Adipocyte (in vitro differentiated cells): Measurements from ENCODE around the gene C2orf92.

Experiments used
- DNase-seq: peaks from one replicate; pipeline ENCODE4 v3.0.0-alpha.2; 2015; ENCODE audit warnings: low read depth
- H3K27me3 ChIP-seq: replicated peaks from 2 replicates; pipeline ENCODE4 v1.7.0; 2013; ENCODE audit warnings: mild to moderate bottlenecking, low read length, moderate library complexity; ENCODE audit not compliant: control insufficient read depth, insufficient read depth
- H3K36me3 ChIP-seq: 2 replicates; pipeline ENCODE4 v1.7.0; 2013; ENCODE audit warnings: low read length, mild to moderate bottlenecking, moderate library complexity; ENCODE audit not compliant: control insufficient read depth, insufficient read depth, severe bottlenecking
- H3K4me1 ChIP-seq: 2 replicates; pipeline ENCODE4 v1.7.0; 2013; ENCODE audit warnings: mild to moderate bottlenecking, low read length, moderate library complexity; ENCODE audit not compliant: control insufficient read depth, insufficient read depth
- H3K4me3 ChIP-seq: 2 replicates; pipeline ENCODE4 v1.7.0; 2013; ENCODE audit warnings: mild to moderate bottlenecking, low read length, moderate library complexity
- H3K9ac ChIP-seq: 2 replicates; pipeline ENCODE4 v1.7.0; 2013; ENCODE audit warnings: mild to moderate bottlenecking, low read length, moderate library complexity
- H3K9me3 ChIP-seq: 2 replicates; pipeline ENCODE4 v1.7.0; 2013; ENCODE audit warnings: mild to moderate bottlenecking, low read length, moderate library complexity; ENCODE audit not compliant: control insufficient read depth

Gene C2orf92

DNA sequence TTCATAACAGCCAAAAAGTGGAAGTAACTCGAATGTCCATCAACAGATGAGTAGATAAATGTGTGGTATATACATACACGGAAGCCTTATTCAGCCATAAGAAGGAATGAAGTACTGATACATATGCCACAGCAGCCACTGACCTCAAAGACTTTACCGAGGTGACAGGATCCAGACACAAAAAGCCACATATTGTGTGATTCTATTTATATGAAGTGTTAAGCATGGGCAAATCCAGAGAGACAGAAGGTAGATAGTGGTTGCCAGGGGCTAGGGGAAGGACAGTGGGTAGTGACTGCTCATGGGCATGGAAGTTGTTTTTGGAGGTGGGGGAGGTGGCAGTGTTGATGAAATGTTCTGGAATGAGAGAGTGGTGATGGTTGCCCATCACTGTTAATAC is 77.8 kb downstream of the C2orf92 start:
- Histone ChIP-seq H3K36me3 (peaks cover 38% of the 10 kb centered on the region), H3K27me3 (no peaks in the 10 kb centered on the region), H3K4me1 (peaks cover 5% of the 10 kb centered on the region), H3K4me3 (no peak overlapping the region), H3K9me3 (no peaks in the 10 kb centered on the region), H3K9ac (no peak overlapping the region)
- no peak for DNase-seq

DNA sequence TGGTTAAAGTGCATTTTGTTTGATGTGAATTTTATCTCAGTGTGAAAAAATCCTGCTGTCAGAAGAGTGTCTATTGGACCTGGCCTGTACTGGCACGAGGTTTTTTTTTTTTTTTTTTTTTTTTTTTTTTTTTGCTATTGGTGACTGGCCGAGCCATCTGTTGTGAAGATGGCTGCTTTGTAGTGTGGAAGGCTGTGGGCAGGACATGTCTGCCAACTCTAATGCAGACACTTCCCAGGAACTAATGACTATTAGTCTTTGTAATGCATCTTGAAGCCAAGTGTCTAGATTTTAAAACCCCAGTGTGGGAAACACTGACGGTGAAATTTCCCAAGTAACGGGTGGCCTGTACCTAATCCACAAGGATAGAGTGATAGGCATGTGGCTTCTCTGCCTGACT is 78.2 kb downstream of the C2orf92 start:
- Histone ChIP-seq H3K4me3 (no peak overlapping the region), H3K9me3 (no peaks in the 10 kb centered on the region), H3K36me3 (peaks cover 38% of the 10 kb centered on the region), H3K4me1 (peaks cover 9% of the 10 kb centered on the region), H3K27me3 (no peaks in the 10 kb centered on the region), H3K9ac (no peak overlapping the region)
- DNase-seq = no peak

DNA sequence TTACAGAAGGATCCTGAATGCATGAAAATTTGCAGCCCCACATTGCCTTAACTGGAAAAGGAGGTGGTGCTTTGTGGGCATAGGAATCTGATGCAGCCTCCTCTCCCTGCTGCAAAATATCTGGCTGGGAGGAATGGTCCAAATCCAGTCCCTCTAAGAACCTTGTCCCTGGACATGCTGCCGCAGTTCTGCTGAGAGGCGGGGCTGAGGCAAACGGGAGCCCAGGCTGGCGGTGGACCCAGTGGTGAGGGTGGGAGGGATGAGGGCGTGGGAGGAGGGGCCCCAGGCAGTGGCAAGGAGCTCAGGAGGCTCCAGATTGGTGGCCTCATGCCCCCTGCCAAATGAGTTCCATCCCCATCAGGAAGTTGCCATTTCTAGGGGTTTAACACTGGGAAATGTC is 80.1 kb downstream of the C2orf92 start:
- H3K9ac ChIP-seq = no peak overlapping the region
- no peaks in the 10 kb centered on the region for H3K27me3 ChIP-seq
- no peaks in the 10 kb centered on the region for H3K9me3 ChIP-seq
- peaks cover 29% of the 10 kb centered on the region for H3K36me3 ChIP-seq
- H3K4me1 ChIP-seq = peaks cover 14% of the 10 kb centered on the region
- no peak for DNase-seq
- no peak overlapping the region for H3K4me3 ChIP-seq

DNA sequence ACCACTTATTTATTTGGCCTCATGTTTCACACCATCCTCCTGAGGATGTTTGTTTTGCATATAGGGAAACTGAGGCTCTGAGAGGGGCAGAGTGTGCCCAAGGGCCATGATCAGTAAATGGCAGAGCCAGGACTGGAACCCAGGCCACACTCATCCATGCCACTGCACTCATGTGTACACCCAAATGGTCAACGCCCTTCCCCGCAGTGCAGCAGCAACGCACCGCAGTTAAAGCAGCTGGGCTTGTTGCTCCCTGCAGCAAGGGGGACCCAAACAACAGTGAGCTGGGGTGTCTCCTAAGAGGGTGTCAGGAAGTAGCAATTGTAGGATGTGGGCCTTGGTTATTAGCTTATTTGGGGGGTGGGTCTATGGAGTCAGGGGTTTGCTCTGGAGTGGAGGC is 80.5 kb downstream of the C2orf92 start:
- Histone ChIP-seq H3K36me3 (peaks cover 29% of the 10 kb centered on the region), H3K9me3 (no peaks in the 10 kb centered on the region), H3K9ac (no peak overlapping the region), H3K27me3 (no peaks in the 10 kb centered on the region), H3K4me3 (no peak overlapping the region), H3K4me1 (peaks cover 14% of the 10 kb centered on the region)
- DNase-seq = no peak

DNA sequence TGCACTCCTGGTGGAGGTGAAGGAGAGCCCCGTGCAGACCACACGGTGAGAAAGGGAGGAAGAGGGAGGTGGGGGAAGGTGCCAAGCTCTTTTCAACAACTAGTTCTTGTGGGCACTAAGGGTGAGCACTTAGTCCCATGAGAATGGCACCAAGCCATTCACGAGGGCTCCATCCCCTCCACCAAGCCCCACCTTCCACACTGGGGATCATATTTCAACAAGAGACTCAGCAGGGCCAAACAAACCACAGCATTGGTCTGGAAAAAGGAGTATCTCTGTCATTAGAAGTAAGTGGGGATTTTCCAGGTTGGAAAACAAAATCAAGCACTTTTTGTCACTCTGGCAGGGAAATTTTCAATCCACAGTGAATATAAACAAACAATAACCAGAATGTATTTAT is 82.2 kb downstream of the C2orf92 start:
- peak; percentile 10 for DNase-seq
- Histone ChIP-seq H3K9me3 (no peaks in the 10 kb centered on the region), H3K9ac (no peak overlapping the region), H3K4me3 (no peak overlapping the region), H3K27me3 (no peaks in the 10 kb centered on the region), H3K4me1 (peaks cover 14% of the 10 kb centered on the region), H3K36me3 (peaks cover 42% of the 10 kb centered on the region)
